Measurements from ENCODE around the gene MIGA1.

- TF ChIP-seq SREBF2 (IDR thresholded peaks at IDR 0.05; ENCODE audit: low read length): no peak
- no peak for TF ChIP-seq ZNF384 (IDR thresholded peaks at IDR 0.05; ENCODE audit: borderline replicate concordance, low read depth, low read length)
- TF ChIP-seq E2F4 (IDR thresholded peaks at IDR 0.05; ENCODE audit: low read depth, low read length): no peak
Measured at GRCh38 chr1:77889671-77890070, 110.2 kb downstream of the MIGA1 start.

Data from GM12878 (cell line).